Loucy (cell line): ENCODE measurements around the gene ZNF280B.

Experiments
- H2AFZ ChIP-seq: fragments of 200-600 bp; sonication (generic); 2 replicates; pipeline ENCODE4 v1.6.0; 2016; ENCODE audit warnings: antibody characterized with exemption, mild to moderate bottlenecking, low read length, moderate library complexity
- H3F3A ChIP-seq: fragments of 200-600 bp; 2 replicates; pipeline ENCODE4 v1.6.0; 2016; ENCODE audit warnings: antibody characterized with exemption, low read depth, mild to moderate bottlenecking
- H3K27me3 ChIP-seq: fragments of 200-600 bp; sonication (generic); 2 replicates; pipeline ENCODE4 v1.6.1; 2014; ENCODE audit warnings: low read length, mild to moderate bottlenecking; ENCODE audit not compliant: insufficient read depth, poor library complexity, severe bottlenecking
- H3K36me3 ChIP-seq: fragments of 200-600 bp; sonication (generic); 2 replicates; pipeline ENCODE4 v1.6.1; 2016; ENCODE audit warnings: low read length; ENCODE audit not compliant: insufficient read depth
- H3K4me1 ChIP-seq: fragments of 200-600 bp; sonication (generic); 2 replicates; pipeline ENCODE4 v1.5.1; 2014; ENCODE audit warnings: low read length, mild to moderate bottlenecking; ENCODE audit not compliant: insufficient read depth, poor library complexity, severe bottlenecking
- H3K4me2 ChIP-seq: fragments of 200-600 bp; sonication (generic); 2 replicates; pipeline ENCODE4 v1.6.0; 2014; ENCODE audit warnings: antibody characterized with exemption, low read length, low read depth, mild to moderate bottlenecking; ENCODE audit not compliant: poor library complexity, severe bottlenecking
- H3K4me3 ChIP-seq: fragments of 200-600 bp; sonication (generic); 2 replicates; pipeline ENCODE4 v1.5.1; 2014; ENCODE audit warnings: low read length, mild to moderate bottlenecking, mixed read lengths; ENCODE audit not compliant: poor library complexity, severe bottlenecking
- H3K79me2 ChIP-seq: fragments of 200-600 bp; sonication (generic); 2 replicates; pipeline ENCODE4 v1.6.1; 2014; ENCODE audit warnings: low read length; ENCODE audit not compliant: insufficient read depth
- H3K9ac ChIP-seq: fragments of 200-600 bp; sonication (generic); 2 replicates; pipeline ENCODE4 v1.6.0; 2014; ENCODE audit warnings: mild to moderate bottlenecking, low read depth, low read length, moderate library complexity; ENCODE audit not compliant: poor library complexity, severe bottlenecking
- H3K9me2 ChIP-seq: fragments of 200-600 bp; sonication (generic); replicated peaks from 2 replicates; pipeline ENCODE4 v1.6.1; 2016; ENCODE audit warnings: low read depth, low read length, mixed read lengths
- H3K9me3 ChIP-seq: fragments of 200-600 bp; sonication (generic); 2 replicates; pipeline ENCODE4 v1.6.1; 2014; ENCODE audit warnings: mild to moderate bottlenecking, antibody characterized with exemption, low read length, low read depth; ENCODE audit not compliant: insufficient read depth
- H4K20me1 ChIP-seq: fragments of 200-600 bp; sonication (generic); 2 replicates; pipeline ENCODE4 v1.6.0; 2014; ENCODE audit warnings: antibody characterized with exemption, low read length, mild to moderate bottlenecking; ENCODE audit not compliant: insufficient read depth, poor library complexity, severe bottlenecking
- EZH2phosphoT487 ChIP-seq: fragments of 200-600 bp; IDR thresholded peaks from 2 replicates; pipeline ENCODE4 v1.6.1; 2018; ENCODE audit warnings: antibody characterized with exemption, mild to moderate bottlenecking, moderate library complexity, borderline replicate concordance
- TF ChIP-seq, protein P1 (sequence below): fragments of 200-600 bp; sonication (generic); conservative IDR thresholded peaks from 2 replicates; pipeline ENCODE4 v1.5.1; 2014; ENCODE audit warnings: mild to moderate bottlenecking, antibody characterized with exemption, low read length

Gene ZNF280B

DNA sequence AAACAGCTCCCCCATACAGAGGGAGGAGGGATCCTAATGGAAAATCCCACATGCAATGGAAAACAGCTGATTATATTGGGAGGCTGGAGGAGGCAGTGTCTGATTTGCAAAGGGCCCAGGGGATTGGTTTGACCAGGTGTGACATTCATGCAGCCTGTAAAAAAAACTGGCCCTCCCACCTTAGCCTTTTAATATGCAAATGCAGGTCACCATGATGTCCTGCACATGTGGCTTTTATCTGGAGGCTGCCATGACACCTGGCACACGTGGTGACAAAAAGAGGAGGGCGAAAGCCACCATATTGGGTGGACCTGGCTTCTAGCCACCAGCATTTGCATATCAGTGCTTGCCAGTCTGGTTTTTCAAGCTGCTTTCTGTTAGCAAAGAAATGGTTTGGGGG is 48.5 kb downstream of the ZNF280B start:
- H4K20me1 ChIP-seq = no peaks in the 10 kb centered on the region
- TF ChIP-seq, protein P1, sequence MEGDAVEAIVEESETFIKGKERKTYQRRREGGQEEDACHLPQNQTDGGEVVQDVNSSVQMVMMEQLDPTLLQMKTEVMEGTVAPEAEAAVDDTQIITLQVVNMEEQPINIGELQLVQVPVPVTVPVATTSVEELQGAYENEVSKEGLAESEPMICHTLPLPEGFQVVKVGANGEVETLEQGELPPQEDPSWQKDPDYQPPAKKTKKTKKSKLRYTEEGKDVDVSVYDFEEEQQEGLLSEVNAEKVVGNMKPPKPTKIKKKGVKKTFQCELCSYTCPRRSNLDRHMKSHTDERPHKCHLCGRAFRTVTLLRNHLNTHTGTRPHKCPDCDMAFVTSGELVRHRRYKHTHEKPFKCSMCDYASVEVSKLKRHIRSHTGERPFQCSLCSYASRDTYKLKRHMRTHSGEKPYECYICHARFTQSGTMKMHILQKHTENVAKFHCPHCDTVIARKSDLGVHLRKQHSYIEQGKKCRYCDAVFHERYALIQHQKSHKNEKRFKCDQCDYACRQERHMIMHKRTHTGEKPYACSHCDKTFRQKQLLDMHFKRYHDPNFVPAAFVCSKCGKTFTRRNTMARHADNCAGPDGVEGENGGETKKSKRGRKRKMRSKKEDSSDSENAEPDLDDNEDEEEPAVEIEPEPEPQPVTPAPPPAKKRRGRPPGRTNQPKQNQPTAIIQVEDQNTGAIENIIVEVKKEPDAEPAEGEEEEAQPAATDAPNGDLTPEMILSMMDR = no peak
- TF ChIP-seq EZH2phosphoT487 = no peak
- H3K79me2 ChIP-seq = no peaks in the 10 kb centered on the region
- H3F3A ChIP-seq = no peaks in the 10 kb centered on the region
- H3K36me3 ChIP-seq = no peaks in the 10 kb centered on the region
- H3K9ac ChIP-seq = no peak overlapping the region
- peaks cover 5% of the 10 kb centered on the region; the same call in 1 of the 2 replicates for H3K9me3 ChIP-seq
- H3K9me2 ChIP-seq = no peaks in the 10 kb centered on the region
- H3K4me1 ChIP-seq = no peaks in the 10 kb centered on the region
- no peak overlapping the region for H3K4me3 ChIP-seq
- no peaks in the 10 kb centered on the region for H3K27me3 ChIP-seq
- H2AFZ ChIP-seq = no peak overlapping the region
- no peak overlapping the region for H3K4me2 ChIP-seq

DNA sequence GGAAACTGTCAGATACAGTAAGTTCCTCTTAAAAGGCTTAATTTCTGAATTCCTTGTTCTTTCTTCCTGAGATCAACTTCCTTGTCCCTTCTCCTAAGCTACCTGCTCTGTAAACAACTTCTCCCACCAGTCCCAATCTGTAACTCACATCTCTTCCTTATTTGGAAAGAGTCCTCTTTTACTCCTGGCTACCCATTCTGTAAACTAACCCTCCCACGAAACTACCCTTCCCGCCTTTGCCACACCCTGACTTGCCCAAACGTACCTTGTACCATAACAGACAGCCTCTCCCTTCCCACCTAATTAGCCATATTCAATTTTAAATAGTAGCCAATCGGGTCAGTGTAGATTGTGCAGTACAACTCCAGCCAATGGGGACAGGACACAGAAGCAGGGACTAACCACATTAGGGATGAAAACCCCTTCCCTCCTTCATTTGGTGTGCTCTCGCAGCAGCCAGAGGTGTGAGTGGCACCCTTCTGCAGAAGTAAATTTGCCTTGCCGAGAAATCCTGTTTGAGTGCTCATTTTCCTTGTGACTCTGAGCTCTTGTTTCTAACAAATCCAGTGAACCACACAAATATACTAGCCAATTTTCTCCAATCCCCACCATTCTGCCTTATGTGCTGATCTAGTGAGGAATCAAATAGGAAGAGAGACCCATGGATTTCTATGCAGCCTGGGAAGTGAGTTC is 49.5 kb downstream of the ZNF280B start:
- Histone ChIP-seq H3K9me3 (peaks cover 5% of the 10 kb centered on the region; the same call in 1 of the 2 replicates), H3F3A (no peaks in the 10 kb centered on the region), H3K4me2 (no peak overlapping the region), H3K9ac (no peak overlapping the region), H3K9me2 (no peaks in the 10 kb centered on the region), H3K79me2 (no peaks in the 10 kb centered on the region), H4K20me1 (no peaks in the 10 kb centered on the region), H3K27me3 (no peaks in the 10 kb centered on the region), H3K4me3 (no peak overlapping the region), H2AFZ (no peak overlapping the region), H3K36me3 (no peaks in the 10 kb centered on the region), H3K4me1 (no peaks in the 10 kb centered on the region)
- TF ChIP-seq, protein P1 = no peak
- TF ChIP-seq EZH2phosphoT487 = no peak

DNA sequence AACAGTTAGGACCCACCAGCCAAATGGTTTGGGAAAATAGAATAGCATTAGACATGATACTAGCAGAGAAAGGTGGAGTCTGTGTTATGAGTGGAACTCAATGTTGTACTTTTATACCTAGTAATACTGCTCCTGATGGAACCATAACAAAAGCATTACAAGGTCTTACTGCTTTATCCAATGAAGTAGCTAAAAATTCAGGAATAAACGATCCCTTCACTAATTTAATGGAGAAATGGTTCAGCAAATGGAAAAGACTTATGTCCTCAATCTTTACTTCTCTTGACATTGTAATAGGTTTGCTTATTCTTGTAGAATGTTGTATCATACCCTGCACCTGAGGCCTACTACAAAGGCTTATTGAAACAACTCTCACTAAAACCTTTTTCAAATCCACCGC is 50.2 kb downstream of the ZNF280B start:
- no peaks in the 10 kb centered on the region for H3K27me3 ChIP-seq
- H3K9me3 ChIP-seq = peaks cover 5% of the 10 kb centered on the region; the same call in 1 of the 2 replicates
- H3K4me2 ChIP-seq = no peak overlapping the region
- no peaks in the 10 kb centered on the region for H4K20me1 ChIP-seq
- no peak overlapping the region for H3K9ac ChIP-seq
- no peak overlapping the region for H3K4me3 ChIP-seq
- no peaks in the 10 kb centered on the region for H3K9me2 ChIP-seq
- TF ChIP-seq, protein P1 = no peak
- TF ChIP-seq EZH2phosphoT487 = no peak
- no peaks in the 10 kb centered on the region for H3K79me2 ChIP-seq
- no peaks in the 10 kb centered on the region for H3K4me1 ChIP-seq
- no peaks in the 10 kb centered on the region for H3F3A ChIP-seq
- no peaks in the 10 kb centered on the region for H3K36me3 ChIP-seq
- H2AFZ ChIP-seq = no peak overlapping the region
